Measurements from ENCODE around the gene THAP3. TPM values are rescaled to one million over a fixed set of nuclear protein-coding genes. Genes with fewer than 3 reads are reported as not detected.

The THAP3 gene
- total and polyA plus RNA-seq, 2 experiments from 2014 or later: 15.1 to 23.8 TPM

DNA sequence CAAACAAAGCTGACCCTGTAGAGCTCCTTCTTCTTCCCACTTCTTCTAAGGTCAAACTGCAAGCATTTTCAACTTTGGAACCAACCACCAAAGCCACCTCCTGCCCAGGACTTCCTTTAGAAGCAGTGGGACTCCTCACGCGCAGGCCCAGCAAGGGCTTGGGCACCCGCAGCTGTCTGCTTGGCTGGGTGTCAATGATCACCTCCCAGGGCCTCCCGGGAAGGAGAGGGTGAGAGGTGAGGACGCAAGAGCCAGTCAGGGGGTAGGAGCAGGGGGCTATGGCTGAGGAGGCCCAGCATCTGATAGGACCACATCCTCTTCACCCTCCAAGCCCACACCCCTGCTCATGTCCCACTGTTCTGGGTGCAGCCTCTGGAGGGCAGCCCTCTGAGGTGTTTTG lies 32.2 kb upstream of the THAP3 start (continued):
- no peak for TF ChIP-seq JUNB (IDR thresholded peaks at IDR 0.05; ENCODE audit: unreplicated experiment)

DNA sequence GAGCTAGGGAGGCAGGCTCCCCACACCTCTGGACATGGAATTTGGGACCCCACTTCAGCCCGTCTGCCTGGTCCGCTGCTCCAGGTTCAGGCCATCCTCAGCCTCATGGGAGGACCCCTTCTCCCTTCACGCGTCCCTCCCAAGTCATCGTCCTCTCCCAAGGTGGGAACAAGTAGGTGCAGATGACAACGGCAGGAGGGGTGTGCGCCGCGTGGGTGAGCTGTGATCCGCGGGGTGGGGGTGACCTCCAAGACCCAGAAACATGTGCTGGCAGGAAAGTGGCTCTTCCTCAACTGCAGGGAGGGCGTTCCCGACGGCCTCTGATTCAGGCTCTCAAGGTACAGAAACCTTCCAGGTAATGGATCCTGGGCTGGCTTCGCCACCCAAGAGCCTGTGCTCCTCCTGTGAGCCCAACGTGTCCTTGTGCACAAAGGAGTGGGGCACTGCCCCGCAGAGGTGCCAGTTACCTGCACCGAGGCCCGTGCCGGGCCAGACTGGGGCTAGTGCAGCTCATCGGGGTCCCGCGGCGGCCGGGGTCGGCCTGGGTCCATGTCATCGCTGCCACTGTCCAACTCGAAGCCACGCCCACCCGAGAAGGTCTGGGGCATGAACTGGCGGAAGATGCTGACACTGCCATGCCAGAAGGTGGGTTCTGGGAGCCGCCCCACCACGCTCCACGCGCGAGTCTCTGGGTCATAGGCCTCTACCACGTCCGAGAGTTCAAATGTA lies 31.6 kb upstream of the THAP3 start:
- peaks cover 14% of the 10 kb centered on the region; the same call in 1 of the 2 replicates for H3F3A ChIP-seq (replicated peaks; ENCODE audit: low read depth)
- H2AFZ ChIP-seq: no peak overlapping the region
- peaks cover 9% of the 10 kb centered on the region for H3K36me3 ChIP-seq (ENCODE audit: insufficient read depth)
- Mint-ChIP-seq H3K36me3 (ENCODE audit: low read depth) (peaks cover 58% of the 10 kb centered on the region), H3K27me3 (ENCODE audit: insufficient read depth, low read depth, poor library complexity) (peaks cover 14% of the 10 kb centered on the region), H3K27ac (no peak overlapping the region), H3K9me3 (no peaks in the 10 kb centered on the region), H3K4me1 (no peaks in the 10 kb centered on the region), H3K4me3 (no peak overlapping the region)
- TF ChIP-seq JUNB (IDR thresholded peaks at IDR 0.05; ENCODE audit: unreplicated experiment) (no peak), POLR2AphosphoS5 (IDR thresholded peaks at IDR 0.05; ENCODE audit: low read depth) (no peak)
- H3K4me1 ChIP-seq (ENCODE audit: insufficient read depth): no peaks in the 10 kb centered on the region
- no peak overlapping the region for H3K27ac ChIP-seq (ENCODE audit: low read depth)
- H4K20me1 ChIP-seq (replicated peaks; ENCODE audit: insufficient read depth): peaks cover 40% of the 10 kb centered on the region; the same call in 1 of the 2 replicates
- H3K4me2 ChIP-seq: no peak overlapping the region
- peaks cover 18% of the 10 kb centered on the region for H3K79me2 ChIP-seq (replicated peaks; ENCODE audit: insufficient read depth)
- no peaks in the 10 kb centered on the region for H3K9me2 ChIP-seq (ENCODE audit: insufficient read depth)
- ATAC-seq (no peak), DNase-seq (ENCODE audit: low spot score) (no peak)
- H3K4me3 ChIP-seq: no peak overlapping the region
- no peaks in the 10 kb centered on the region for H3K27me3 ChIP-seq (ENCODE audit: insufficient read depth)

DNA sequence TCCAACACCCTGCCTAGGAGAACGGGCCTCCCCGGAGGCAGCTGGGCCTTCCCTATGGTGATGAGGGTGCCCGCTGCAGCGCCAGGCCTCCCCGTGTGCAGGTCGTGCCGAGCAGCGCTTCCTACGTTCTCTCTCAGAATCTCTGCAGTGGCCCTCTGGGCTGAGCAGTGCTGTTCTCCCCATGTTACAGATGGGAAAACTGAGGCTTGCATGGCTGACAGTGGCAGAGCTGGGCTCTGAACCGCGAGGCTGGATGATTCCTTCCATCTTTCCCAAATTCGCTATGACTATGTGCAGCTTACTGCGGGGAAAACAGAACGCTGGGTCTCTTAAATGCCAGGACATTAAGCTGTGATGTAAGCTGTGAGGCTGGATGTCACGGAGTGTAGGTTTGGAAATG lies 30.9 kb upstream of the THAP3 start:
- H3K4me3 Mint-ChIP-seq: no peak overlapping the region

More for the DNA sequence above, 30.9 kb upstream of the THAP3 start:
- H3K27ac Mint-ChIP-seq: no peak overlapping the region
- H3K27me3 Mint-ChIP-seq (ENCODE audit: insufficient read depth, low read depth, poor library complexity): peaks cover 14% of the 10 kb centered on the region
- no peak overlapping the region for H2AFZ ChIP-seq
- DNase-seq (ENCODE audit: low spot score) (no peak), ATAC-seq (no peak)
- peaks cover 14% of the 10 kb centered on the region; the same call in 1 of the 2 replicates for H3F3A ChIP-seq (replicated peaks; ENCODE audit: low read depth)
- peaks cover 40% of the 10 kb centered on the region; the same call in 1 of the 2 replicates for H4K20me1 ChIP-seq (replicated peaks; ENCODE audit: insufficient read depth)
- H3K4me3 ChIP-seq: no peak overlapping the region
- H3K4me1 ChIP-seq (ENCODE audit: insufficient read depth): no peaks in the 10 kb centered on the region
- H3K4me2 ChIP-seq: no peak overlapping the region
- no peaks in the 10 kb centered on the region for H3K9me3 Mint-ChIP-seq
- H3K79me2 ChIP-seq (replicated peaks; ENCODE audit: insufficient read depth): peaks cover 25% of the 10 kb centered on the region
- no peaks in the 10 kb centered on the region for H3K9me2 ChIP-seq (ENCODE audit: insufficient read depth)
- peaks cover 9% of the 10 kb centered on the region for H3K36me3 ChIP-seq (ENCODE audit: insufficient read depth)
- TF ChIP-seq POLR2AphosphoS5 (IDR thresholded peaks at IDR 0.05; ENCODE audit: low read depth) (no peak), ZNF114 (CRISPR knock-in tag; IDR thresholded peaks at IDR 0.05) (no peak)
- TF ChIP-seq, protein P1, sequence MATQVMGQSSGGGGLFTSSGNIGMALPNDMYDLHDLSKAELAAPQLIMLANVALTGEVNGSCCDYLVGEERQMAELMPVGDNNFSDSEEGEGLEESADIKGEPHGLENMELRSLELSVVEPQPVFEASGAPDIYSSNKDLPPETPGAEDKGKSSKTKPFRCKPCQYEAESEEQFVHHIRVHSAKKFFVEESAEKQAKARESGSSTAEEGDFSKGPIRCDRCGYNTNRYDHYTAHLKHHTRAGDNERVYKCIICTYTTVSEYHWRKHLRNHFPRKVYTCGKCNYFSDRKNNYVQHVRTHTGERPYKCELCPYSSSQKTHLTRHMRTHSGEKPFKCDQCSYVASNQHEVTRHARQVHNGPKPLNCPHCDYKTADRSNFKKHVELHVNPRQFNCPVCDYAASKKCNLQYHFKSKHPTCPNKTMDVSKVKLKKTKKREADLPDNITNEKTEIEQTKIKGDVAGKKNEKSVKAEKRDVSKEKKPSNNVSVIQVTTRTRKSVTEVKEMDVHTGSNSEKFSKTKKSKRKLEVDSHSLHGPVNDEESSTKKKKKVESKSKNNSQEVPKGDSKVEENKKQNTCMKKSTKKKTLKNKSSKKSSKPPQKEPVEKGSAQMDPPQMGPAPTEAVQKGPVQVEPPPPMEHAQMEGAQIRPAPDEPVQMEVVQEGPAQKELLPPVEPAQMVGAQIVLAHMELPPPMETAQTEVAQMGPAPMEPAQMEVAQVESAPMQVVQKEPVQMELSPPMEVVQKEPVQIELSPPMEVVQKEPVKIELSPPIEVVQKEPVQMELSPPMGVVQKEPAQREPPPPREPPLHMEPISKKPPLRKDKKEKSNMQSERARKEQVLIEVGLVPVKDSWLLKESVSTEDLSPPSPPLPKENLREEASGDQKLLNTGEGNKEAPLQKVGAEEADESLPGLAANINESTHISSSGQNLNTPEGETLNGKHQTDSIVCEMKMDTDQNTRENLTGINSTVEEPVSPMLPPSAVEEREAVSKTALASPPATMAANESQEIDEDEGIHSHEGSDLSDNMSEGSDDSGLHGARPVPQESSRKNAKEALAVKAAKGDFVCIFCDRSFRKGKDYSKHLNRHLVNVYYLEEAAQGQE (IDR thresholded peaks at IDR 0.05; ENCODE audit: unreplicated experiment): no peak
- H3K4me1 Mint-ChIP-seq: no peaks in the 10 kb centered on the region
- H3K36me3 Mint-ChIP-seq (ENCODE audit: low read depth): peaks cover 62% of the 10 kb centered on the region
- H3K27ac ChIP-seq (ENCODE audit: low read depth): no peak overlapping the region
- H3K27me3 ChIP-seq (ENCODE audit: insufficient read depth): no peaks in the 10 kb centered on the region

Data from GM23338 (cell line).